Measurements from ENCODE around the gene AKR1B1.

AKR1B1 gene

DNA sequence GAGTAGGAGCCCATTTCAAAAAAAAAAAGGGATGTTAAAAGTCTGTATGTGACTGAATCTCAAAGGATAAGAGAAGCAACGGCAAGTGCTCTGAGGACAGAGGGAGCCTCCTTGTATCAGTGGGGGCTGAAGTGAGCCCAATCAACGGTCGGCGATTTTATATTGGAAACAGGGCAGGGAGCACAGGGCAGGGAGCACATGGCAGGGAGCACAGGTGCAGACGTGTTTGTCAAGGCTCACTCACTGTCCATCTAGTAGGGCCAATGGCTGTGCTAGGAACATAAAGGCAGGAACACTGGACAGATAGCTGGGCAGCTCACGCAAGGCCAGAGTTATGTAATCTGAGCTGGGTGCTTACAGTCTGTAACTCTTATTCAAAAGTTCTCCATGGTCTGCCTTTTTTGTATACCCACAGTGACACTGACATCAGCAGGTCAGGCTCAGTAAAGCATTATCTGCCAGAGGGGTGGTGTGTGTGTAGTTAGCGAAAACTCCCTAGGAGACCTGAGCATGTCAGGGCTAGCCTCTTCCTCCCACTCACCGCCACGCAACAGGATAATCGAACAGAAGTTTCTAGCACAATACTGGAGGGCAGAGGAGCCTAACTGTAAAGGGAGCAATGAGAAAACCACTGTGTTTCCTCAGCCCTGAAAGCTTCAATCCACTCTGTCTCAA is 15.4 kb downstream of the AKR1B1 start:
- no peak for DNase-seq

GRCh38 chr7:134442441-134443220 is 16.3 kb downstream of the AKR1B1 start:
- DNase-seq: no peak

DNA sequence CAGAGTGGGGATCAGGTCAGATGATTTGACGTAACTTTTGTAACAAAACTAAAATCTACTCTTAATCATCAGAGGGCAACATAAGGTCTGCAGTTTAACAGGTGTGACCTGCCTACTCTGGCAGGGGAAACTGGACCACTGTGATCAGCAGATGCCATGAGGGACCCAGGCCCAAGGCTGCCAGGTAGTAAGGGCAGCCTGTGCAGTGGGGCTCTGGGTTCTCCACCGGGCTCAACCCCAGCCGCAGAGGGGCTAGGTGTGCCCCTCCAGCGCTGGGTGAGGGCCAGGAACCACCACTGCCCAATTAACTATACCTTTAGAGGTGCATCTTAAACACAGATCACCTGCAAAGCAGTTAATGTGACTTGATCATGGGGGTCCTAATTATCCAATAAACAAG is 17.6 kb downstream of the AKR1B1 start:
- DNase-seq: no peak

- DNase-seq: no peak
These were observed 18.4 kb downstream of the AKR1B1 start for GRCh38 chr7:134440476-134440875.

GRCh38 chr7:134440067-134440466 is 18.8 kb downstream of the AKR1B1 start:
- no peak for DNase-seq

DNA sequence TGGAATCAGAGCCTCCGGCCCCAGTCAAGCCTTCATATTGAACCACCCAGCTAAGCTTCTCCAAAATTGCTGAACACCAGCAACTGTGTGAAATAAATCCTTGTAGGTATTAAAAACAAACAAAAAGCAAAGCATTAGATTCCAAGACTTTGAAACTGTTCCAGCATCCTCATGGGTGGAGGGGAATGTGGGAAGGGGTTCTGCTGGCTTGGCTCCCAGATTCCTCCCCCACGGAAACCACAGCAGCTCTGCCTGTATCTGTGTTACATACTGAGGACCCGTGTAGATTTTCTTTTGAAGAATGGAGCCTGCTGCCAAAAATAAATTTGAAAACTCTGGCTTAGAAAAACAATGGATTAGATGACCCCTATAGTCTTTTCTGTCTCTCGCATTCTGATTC is 20.0 kb downstream of the AKR1B1 start:
- no peak for DNase-seq

- no peak for DNase-seq
These were observed 23.6 kb downstream of the AKR1B1 start for GRCh38 chr7:134435161-134435920.

GRCh38 chr7:134434701-134435100 is 24.2 kb downstream of the AKR1B1 start:
- no peak for DNase-seq

DNA sequence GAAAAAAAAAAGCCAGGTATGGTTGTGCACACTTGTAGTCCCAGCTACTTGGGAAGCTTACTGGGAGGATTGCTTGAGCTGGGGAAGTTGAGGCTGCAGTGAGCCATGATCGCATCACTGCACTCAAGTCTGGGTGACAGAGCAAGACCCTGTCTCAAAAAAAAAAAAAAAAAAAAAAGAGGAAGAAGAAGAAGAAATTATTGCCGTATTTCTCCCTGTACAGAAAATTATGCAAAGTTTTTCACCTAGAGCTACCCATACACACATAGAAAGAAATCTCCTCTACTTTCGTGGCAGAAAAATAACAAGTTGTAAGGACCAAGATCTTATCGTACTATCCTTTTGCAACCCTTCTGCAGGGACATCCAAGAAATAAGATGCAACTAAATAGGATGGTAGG is 25.5 kb downstream of the AKR1B1 start:
- DNase-seq: no peak

GRCh38 chr7:134432296-134433152 is 26.4 kb downstream of the AKR1B1 start:
- DNase-seq: peak; percentile 76 to 82

GRCh38 chr7:134431815-134432214 is 27.1 kb downstream of the AKR1B1 start:
- no peak for DNase-seq

DNA sequence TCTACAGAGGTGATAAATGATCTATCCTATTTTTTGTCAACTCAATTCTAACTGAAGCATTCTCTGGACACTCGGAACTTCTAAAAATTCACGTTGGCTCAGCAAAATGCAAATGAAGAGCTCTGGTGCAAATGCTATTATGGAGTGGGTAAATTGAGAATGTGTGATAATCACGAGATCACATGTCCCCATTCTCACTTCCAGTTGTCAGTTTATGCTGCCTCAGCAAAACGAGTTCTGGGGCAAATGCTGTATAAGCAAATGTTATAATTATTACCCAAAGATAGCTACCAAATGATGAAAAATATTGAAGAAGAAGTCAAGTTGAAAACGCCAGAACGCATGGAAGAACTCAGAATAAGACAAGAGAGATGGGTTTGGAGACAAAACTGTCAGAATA is 29.4 kb downstream of the AKR1B1 start:
- no peak for DNase-seq

GRCh38 chr7:134428942-134429341 is 30.0 kb downstream of the AKR1B1 start:
- DNase-seq: no peak

- no peak for DNase-seq
These were observed 31.0 kb downstream of the AKR1B1 start for GRCh38 chr7:134427896-134428295.

DNA sequence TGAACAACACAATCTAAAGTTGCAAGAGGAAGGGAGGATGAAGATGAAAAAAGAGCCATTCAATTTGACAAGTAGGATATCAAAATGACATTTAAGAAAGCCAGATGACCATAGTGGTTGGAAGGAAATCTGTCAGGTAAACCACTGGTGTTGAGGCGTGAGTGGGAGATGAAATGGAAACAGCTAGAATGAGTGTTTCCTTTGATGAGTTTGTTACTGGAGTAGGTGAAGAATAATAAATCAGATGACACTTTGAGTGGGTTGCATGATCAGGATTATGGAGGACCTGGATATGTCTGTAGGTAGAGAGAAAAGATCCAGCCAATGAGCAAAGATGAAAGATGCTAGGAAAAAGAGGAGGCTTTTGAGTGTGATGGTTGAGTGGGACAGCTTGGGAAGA is 33.1 kb downstream of the AKR1B1 start:
- DNase-seq: no peak

- DNase-seq: no peak
These were observed 36.3 kb downstream of the AKR1B1 start for GRCh38 chr7:134422638-134423037.

- DNase-seq: no peak
These were observed 36.9 kb downstream of the AKR1B1 start for GRCh38 chr7:134422008-134422407.

- DNase-seq: peak in 1 of 2 experiments; percentile 6
These were observed 38.3 kb downstream of the AKR1B1 start for GRCh38 chr7:134420424-134421125.

- no peak for DNase-seq
These were observed 39.0 kb downstream of the AKR1B1 start for GRCh38 chr7:134419875-134420274.

DNA sequence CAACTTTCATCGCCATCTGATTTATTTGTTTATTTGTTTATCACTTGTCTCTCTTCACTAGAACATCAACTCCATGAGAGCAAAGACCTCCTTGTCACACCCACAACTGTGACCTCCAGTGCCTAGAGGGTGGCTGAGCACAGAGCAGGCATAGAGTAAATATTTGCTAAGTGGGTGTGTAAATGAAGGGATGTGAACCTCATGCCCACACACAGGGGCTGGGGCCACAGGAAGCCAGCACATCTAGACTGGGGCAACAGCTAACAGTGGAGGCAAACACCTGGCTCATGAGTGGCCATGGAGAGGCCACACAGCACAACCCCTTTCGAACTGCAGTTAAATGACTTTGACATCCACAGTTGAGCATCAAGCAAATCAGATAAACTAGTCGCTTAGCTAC is 39.8 kb downstream of the AKR1B1 start:
- DNase-seq: no peak

- no peak for DNase-seq
These were observed 43.2 kb downstream of the AKR1B1 start for GRCh38 chr7:134415700-134416099.

DNA sequence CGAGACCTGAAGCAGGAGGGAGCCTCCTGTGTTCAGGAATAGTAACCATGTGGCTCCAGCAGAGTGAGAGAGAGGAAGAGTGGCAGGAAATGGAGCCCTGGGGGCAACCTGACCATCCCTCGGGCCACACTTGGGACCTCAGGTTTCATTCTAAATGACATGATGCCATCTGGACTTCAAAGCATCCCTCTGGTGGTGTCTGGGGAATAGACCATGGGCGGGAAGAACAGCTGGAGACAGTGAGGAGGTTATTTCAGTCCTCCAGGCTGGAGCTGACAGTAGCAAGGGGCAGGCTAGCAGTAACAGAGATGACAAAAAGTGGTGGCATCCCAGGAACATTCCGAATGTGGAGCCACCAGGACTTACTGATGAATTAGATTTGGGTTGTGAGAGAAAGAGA is 44.8 kb downstream of the AKR1B1 start:
- no peak for DNase-seq

All from activated CD4-positive, alpha-beta T cell treated with anti-CD3 and anti-CD28 coated beads, Interleukin-2, amount 50 U/mL, for 48 hours (primary cell).